Measurements from ENCODE around the gene SELP. TPM values are rescaled to one million over a fixed set of nuclear protein-coding genes. Genes with fewer than 3 reads are reported as not detected.

Gene SELP
- total and polyA plus RNA-seq, 2 of the 13 experiments (the other 11 are each of a cell fraction or from before 2014, with no cell fraction given): 0.11 TPM; not detected in 1

GRCh38 chr1:169570172-169570574 is 59.8 kb downstream of the SELP start (continued):
- no peak for TF ChIP-seq KIAA2018 (CRISPR knock-in tag; IDR thresholded peaks at IDR 0.05; ENCODE audit: borderline replicate concordance)
- TF ChIP-seq MAFF (IDR thresholded peaks at IDR 0.05; ENCODE audit: low read depth, low read length): no peak
- TF ChIP-seq ZNF18 (CRISPR knock-in tag; IDR thresholded peaks at IDR 0.05; ENCODE audit: insufficient replicate concordance): no peak
- peak; percentile 33 for TF ChIP-seq SKI (IDR thresholded peaks at IDR 0.05; ENCODE audit: partially characterized antibody)
- TF ChIP-seq ZNF30 (CRISPR knock-in tag; IDR thresholded peaks at IDR 0.05): no peak
- TF ChIP-seq FOXP1 (IDR thresholded peaks at IDR 0.05): 0 out of 2 replicates have a peak, but pooled peaks have one; percentile 36
- peak; percentile 82 for TF ChIP-seq FOXP1 (CRISPR knock-in tag; IDR thresholded peaks at IDR 0.05)
- TF ChIP-seq ZKSCAN1 (IDR thresholded peaks at IDR 0.05; ENCODE audit: low read length): no peak
- peak; percentile 79 for TF ChIP-seq RARA (CRISPR knock-in tag; IDR thresholded peaks at IDR 0.05)
- TF ChIP-seq ELF1 (CRISPR knock-in tag; IDR thresholded peaks at IDR 0.05): 0 out of 2 replicates have a peak, but pooled peaks have one; percentile 21
- no peak for TF ChIP-seq ZIK1 (CRISPR knock-in tag; IDR thresholded peaks at IDR 0.05; ENCODE audit: borderline replicate concordance, low read depth)
- TF ChIP-seq ATF2 (CRISPR knock-in tag; IDR thresholded peaks at IDR 0.05): peak; percentile 59
- TF ChIP-seq PHF5A (CRISPR knock-in tag; IDR thresholded peaks at IDR 0.05; ENCODE audit: low read depth, unreplicated experiment): peak; percentile 39
- no peak for TF ChIP-seq HNRNPUL1 (IDR thresholded peaks at IDR 0.05; ENCODE audit: low read depth, low read length)
- TF ChIP-seq TERF1 (CRISPR knock-in tag; IDR thresholded peaks at IDR 0.05): no peak
- TF ChIP-seq RNF219 (CRISPR knock-in tag; IDR thresholded peaks at IDR 0.05): peak; percentile 61; the same call in 1 of the 2 replicates

Data from HepG2 (cell line).